ENCODE data around the gene ISCU. TPM values are rescaled to one million over a fixed set of nuclear protein-coding genes. Genes with fewer than 3 reads are reported as not detected.

The ISCU gene
- total and polyA plus RNA-seq, 4 experiments from 2014 or later = 182 to 316 (median 231) TPM

GRCh38 chr12:108578813-108579212 lies 16.4 kb downstream of the ISCU start:
- Histone ChIP-seq H3K4me1 (ENCODE audit: insufficient read depth, low read length) (peaks cover 20% of the 10 kb centered on the region), H3K27me3 (ENCODE audit: insufficient read depth, low read length) (no peaks in the 10 kb centered on the region), H3K9me3 (ENCODE audit: control insufficient read depth in 1 of 2, low read length in 2 of 2) (no peaks in the 10 kb centered on the region), H3K27ac (ENCODE audit: low read depth, low read length) (no peak overlapping the region), H3K36me3 (ENCODE audit: insufficient read depth, low read length) (no peaks in the 10 kb centered on the region), H3K4me3 (ENCODE audit: low read length in 2 of 2) (no peak overlapping the region)
- CTCF ChIA-PET (ENCODE audit: partially characterized antibody) = interaction anchor here (1.1 to 2.4 kb wide), 2 partner anchors 39 kb away, joined by 3 to 12 read pairs; no protein-coding TSS in a partner anchor
- H3K4me3 Mint-ChIP-seq = no peak overlapping the region
- intact Hi-C loops (cut with micrococcal nuclease) = no loop called here
- peaks cover 12 to 28% (median 17%) of the 10 kb centered on the region in 4 donors for H3K4me1 Mint-ChIP-seq
- no peaks in the 10 kb centered on the region for H3K36me3 Mint-ChIP-seq
- POLR2A ChIA-PET (ENCODE audit: partially characterized antibody) = no interaction called here
- H3K27me3 Mint-ChIP-seq = peaks cover 0 to 1% of the 10 kb centered on the region in 2 donors
- peaks cover 0 to 1% (median 0%) of the 10 kb centered on the region in 8 donors for H3K9me3 Mint-ChIP-seq
- no peak for DNase-seq
- H3K27ac Mint-ChIP-seq = peak overlapping the region in 4 of 7 donors; percentile 29 to 36 (median 32)

GRCh38 chr12:108580531-108580930 lies 18.1 kb downstream of the ISCU start:
- H3K4me1 Mint-ChIP-seq = peaks cover under 1 to 13% (median 9%) of the 10 kb centered on the region in 4 donors
- H3K4me3 Mint-ChIP-seq = no peak overlapping the region
- peak overlapping the region in 1 of 7 donors; percentile 24 for H3K27ac Mint-ChIP-seq
- POLR2A ChIA-PET (ENCODE audit: partially characterized antibody) = no interaction called here
- peaks cover 0 to 1% of the 10 kb centered on the region in 2 donors for H3K27me3 Mint-ChIP-seq
- Histone ChIP-seq H3K4me3 (ENCODE audit: low read length in 2 of 2) (no peak overlapping the region), H3K36me3 (ENCODE audit: insufficient read depth, low read length) (no peaks in the 10 kb centered on the region), H3K27ac (ENCODE audit: low read depth, low read length) (no peak overlapping the region), H3K9me3 (ENCODE audit: control insufficient read depth in 1 of 2, low read length in 2 of 2) (no peaks in the 10 kb centered on the region), H3K4me1 (ENCODE audit: insufficient read depth, low read length) (peaks cover 6% of the 10 kb centered on the region), H3K27me3 (ENCODE audit: insufficient read depth, low read length) (no peaks in the 10 kb centered on the region)
- H3K9me3 Mint-ChIP-seq = peaks cover 0 to 1% (median 0%) of the 10 kb centered on the region in 8 donors
- DNase-seq = no peak
- intact Hi-C loops (cut with micrococcal nuclease) = no loop called here
- CTCF ChIA-PET (ENCODE audit: partially characterized antibody) = interaction anchor here (0.7 kb wide), 1 partner anchor 85 kb away, joined by 3 read pairs; no protein-coding TSS in a partner anchor
- no peaks in the 10 kb centered on the region for H3K36me3 Mint-ChIP-seq

DNA sequence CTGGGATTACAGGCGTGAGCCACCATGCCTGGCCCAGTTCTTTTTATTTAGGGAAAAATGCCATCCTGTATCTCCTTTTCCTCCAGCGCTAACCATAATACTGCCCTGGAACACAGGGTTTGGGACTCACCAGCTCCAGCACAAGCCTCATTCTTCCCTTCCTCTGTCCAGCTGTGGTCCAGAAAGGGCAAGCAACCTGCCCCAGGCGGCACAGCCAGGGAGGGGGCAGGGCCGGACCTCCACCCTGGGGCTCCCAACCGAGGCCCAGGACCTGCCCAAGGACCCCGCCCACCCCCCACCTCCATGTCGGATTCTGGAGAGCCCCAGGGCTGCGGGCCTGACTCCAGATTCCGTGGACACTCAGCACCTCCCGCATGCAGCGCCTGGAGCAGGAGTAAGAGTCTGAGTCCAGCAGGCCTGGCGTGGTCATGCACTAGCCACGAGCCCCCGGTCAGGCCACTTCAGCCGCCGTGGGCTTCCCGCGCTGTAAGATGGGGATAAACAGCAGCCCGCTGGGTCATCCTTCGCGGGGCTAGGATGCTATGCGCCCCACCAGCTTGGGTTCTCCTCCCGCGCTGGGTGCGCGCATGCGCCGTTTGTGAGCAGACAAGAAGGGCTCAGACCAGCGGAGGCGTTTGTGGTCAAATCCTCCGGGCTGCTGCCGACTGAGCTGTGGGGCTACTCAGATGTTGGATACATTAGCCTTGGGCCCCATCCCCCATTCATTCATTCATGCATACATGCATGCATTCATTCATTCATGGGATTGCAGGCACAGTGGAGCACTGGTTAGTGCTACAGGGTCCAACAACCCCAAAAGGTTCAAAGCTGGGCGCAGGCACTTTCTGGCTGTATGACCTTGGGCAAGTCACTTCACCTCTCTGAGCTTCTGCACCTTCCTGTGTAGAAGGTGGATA lies 19.2 kb downstream of the ISCU start:
- POLR2A ChIA-PET (ENCODE audit: partially characterized antibody) = interaction anchor here (0.7 kb wide), 1 partner anchor 54 kb away, joined by 3 read pairs; no protein-coding TSS in a partner anchor
- Histone ChIP-seq H3K4me3 (ENCODE audit: low read length in 2 of 2) (no peak overlapping the region), H3K36me3 (ENCODE audit: insufficient read depth, low read length) (no peaks in the 10 kb centered on the region), H3K27me3 (ENCODE audit: insufficient read depth, low read length) (no peaks in the 10 kb centered on the region), H3K27ac (ENCODE audit: low read depth, low read length) (no peak overlapping the region), H3K9me3 (ENCODE audit: control insufficient read depth in 1 of 2, low read length in 2 of 2) (no peaks in the 10 kb centered on the region), H3K4me1 (ENCODE audit: insufficient read depth, low read length) (no peaks in the 10 kb centered on the region)
- H3K27me3 Mint-ChIP-seq = peaks cover 0 to 1% of the 10 kb centered on the region in 2 donors
- CTCF ChIA-PET (ENCODE audit: partially characterized antibody) = interaction anchor here (1.0 to 1.4 kb wide), 2 partner anchors 36 to 82 kb away, joined by 3 to 7 read pairs; no protein-coding TSS in a partner anchor
- no peak for DNase-seq
- peaks cover 0 to 9% (median 2%) of the 10 kb centered on the region in 4 donors for H3K4me1 Mint-ChIP-seq
- intact Hi-C loops (cut with micrococcal nuclease) = no loop called here
- H3K36me3 Mint-ChIP-seq = no peaks in the 10 kb centered on the region
- no peak overlapping the region for H3K4me3 Mint-ChIP-seq
- H3K27ac Mint-ChIP-seq = no peak overlapping the region
- peaks cover 0 to 1% (median 0%) of the 10 kb centered on the region in 8 donors for H3K9me3 Mint-ChIP-seq

DNA sequence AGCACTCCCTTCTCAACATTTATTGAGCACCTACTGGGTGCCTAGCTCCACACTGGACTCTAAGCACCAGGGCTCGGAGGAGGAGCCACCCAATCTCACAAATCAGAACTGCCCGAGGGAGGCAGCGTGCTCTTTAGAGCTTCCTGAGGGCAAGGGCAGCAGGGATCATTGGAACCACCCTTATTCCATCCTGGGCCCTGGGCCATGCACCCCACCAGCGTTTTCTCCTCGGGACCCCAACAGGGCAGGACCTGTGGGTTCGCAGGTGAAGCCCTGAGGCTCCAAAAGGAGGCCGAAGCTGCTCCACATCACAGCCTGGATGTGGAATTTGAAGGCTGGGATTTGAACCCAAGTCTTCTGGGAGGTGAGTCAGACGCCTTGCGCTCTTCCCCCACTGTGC lies 20.1 kb downstream of the ISCU start:
- no peaks in the 10 kb centered on the region for H3K27me3 ChIP-seq (ENCODE audit: insufficient read depth, low read length)
- DNase-seq = no peak
- H3K9me3 ChIP-seq (ENCODE audit: control insufficient read depth in 1 of 2, low read length in 2 of 2) = no peaks in the 10 kb centered on the region
- H3K4me3 ChIP-seq (ENCODE audit: low read length in 2 of 2) = no peak overlapping the region
- no peaks in the 10 kb centered on the region for H3K4me1 ChIP-seq (ENCODE audit: insufficient read depth, low read length)
- H3K27ac ChIP-seq (ENCODE audit: low read depth, low read length) = no peak overlapping the region
- intact Hi-C loops (cut with micrococcal nuclease) = no loop called here
- H3K36me3 Mint-ChIP-seq = no peaks in the 10 kb centered on the region
- H3K36me3 ChIP-seq (ENCODE audit: insufficient read depth, low read length) = no peaks in the 10 kb centered on the region
- peaks cover 0 to 1% (median 0%) of the 10 kb centered on the region in 8 donors for H3K9me3 Mint-ChIP-seq
- H3K4me3 Mint-ChIP-seq = no peak overlapping the region
- peaks cover 0 to 7% (median under 1%) of the 10 kb centered on the region in 4 donors for H3K4me1 Mint-ChIP-seq
- CTCF ChIA-PET (ENCODE audit: partially characterized antibody) = interaction anchor here (1.0 to 1.4 kb wide), 2 partner anchors 35 to 81 kb away, joined by 3 to 7 read pairs; no protein-coding TSS in a partner anchor
- POLR2A ChIA-PET (ENCODE audit: partially characterized antibody) = no interaction called here
- H3K27me3 Mint-ChIP-seq = peaks cover 0 to 1% of the 10 kb centered on the region in 2 donors
- H3K27ac Mint-ChIP-seq = no peak overlapping the region

GRCh38 chr12:108582978-108583770 lies 20.8 kb downstream of the ISCU start:
- no peaks in the 10 kb centered on the region for H3K4me1 ChIP-seq (ENCODE audit: insufficient read depth, low read length)
- no peaks in the 10 kb centered on the region for H3K36me3 ChIP-seq (ENCODE audit: insufficient read depth, low read length)
- H3K27ac ChIP-seq (ENCODE audit: low read depth, low read length) = no peak overlapping the region
- no peak overlapping the region for H3K4me3 ChIP-seq (ENCODE audit: low read length in 2 of 2)
- Mint-ChIP-seq H3K27ac (peak overlapping the region in 1 of 7 donors; percentile 76), H3K36me3 (no peaks in the 10 kb centered on the region), H3K9me3 (peaks cover 0 to 1% (median 0%) of the 10 kb centered on the region in 8 donors), H3K4me1 (peaks cover 0 to 6% (median under 1%) of the 10 kb centered on the region in 4 donors), H3K4me3 (no peak overlapping the region), H3K27me3 (peaks cover 0 to 1% of the 10 kb centered on the region in 2 donors)
- no peak for DNase-seq
- POLR2A ChIA-PET (ENCODE audit: partially characterized antibody) = no interaction called here
- CTCF ChIA-PET (ENCODE audit: partially characterized antibody) = interaction anchor here (1.0 to 1.4 kb wide), 2 partner anchors 35 to 81 kb away, joined by 3 to 7 read pairs; no protein-coding TSS in a partner anchor
- intact Hi-C loops (cut with micrococcal nuclease) = no loop called here
- no peaks in the 10 kb centered on the region for H3K9me3 ChIP-seq (ENCODE audit: control insufficient read depth in 1 of 2, low read length in 2 of 2)
- H3K27me3 ChIP-seq (ENCODE audit: insufficient read depth, low read length) = no peaks in the 10 kb centered on the region

DNA sequence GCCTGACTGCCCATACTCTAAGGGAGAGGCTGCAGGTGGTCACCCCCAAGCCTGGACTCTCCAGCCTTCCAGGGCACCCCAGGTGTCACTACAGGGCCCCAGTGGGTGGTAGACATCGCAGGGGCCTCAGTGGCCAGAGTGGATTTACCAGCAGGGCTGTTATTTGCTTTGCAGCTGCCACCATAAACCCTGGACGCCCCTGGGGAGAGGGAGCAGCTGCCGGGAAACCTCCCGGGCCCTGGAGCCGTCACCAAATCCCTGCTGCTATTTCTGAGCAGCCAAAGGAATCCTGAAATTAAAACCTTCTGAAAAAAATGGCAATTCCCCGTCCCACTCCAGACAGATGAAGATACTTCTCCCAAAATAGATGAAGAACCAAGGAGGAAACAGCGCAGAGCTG lies 21.6 kb downstream of the ISCU start:
- DNase-seq = no peak
- Mint-ChIP-seq H3K27me3 (peaks cover 0 to 1% of the 10 kb centered on the region in 2 donors), H3K4me3 (no peak overlapping the region), H3K36me3 (no peaks in the 10 kb centered on the region), H3K4me1 (peaks cover 0 to 1% (median under 1%) of the 10 kb centered on the region in 4 donors), H3K9me3 (no peaks in the 10 kb centered on the region), H3K27ac (no peak overlapping the region)
- no peaks in the 10 kb centered on the region for H3K4me1 ChIP-seq (ENCODE audit: insufficient read depth, low read length)
- intact Hi-C loops (cut with micrococcal nuclease) = no loop called here
- no peak overlapping the region for H3K27ac ChIP-seq (ENCODE audit: low read depth, low read length)
- no peaks in the 10 kb centered on the region for H3K27me3 ChIP-seq (ENCODE audit: insufficient read depth, low read length)
- no peaks in the 10 kb centered on the region for H3K9me3 ChIP-seq (ENCODE audit: control insufficient read depth in 1 of 2, low read length in 2 of 2)
- no peak overlapping the region for H3K4me3 ChIP-seq (ENCODE audit: low read length in 2 of 2)
- POLR2A ChIA-PET (ENCODE audit: partially characterized antibody) = no interaction called here
- H3K36me3 ChIP-seq (ENCODE audit: insufficient read depth, low read length) = no peaks in the 10 kb centered on the region
- CTCF ChIA-PET (ENCODE audit: partially characterized antibody) = no interaction called here
